CD14-positive monocyte (primary cell): ENCODE measurements around the gene SLC4A5. TPM values are rescaled to one million over a fixed set of nuclear protein-coding genes. Genes with fewer than 3 reads are reported as not detected.

Experiments used
- DNase-seq, 3 donors: peaks; one replicate each; pipeline ENCODE4 v3.0.0-alpha.2; 2011 to 2022
- H2AFZ ChIP-seq: 2 replicates; pipeline ENCODE4 v1.6.0; 2012; ENCODE audit warnings: mild to moderate bottlenecking, low read depth, low read length, inconsistent platforms; ENCODE audit not compliant: insufficient read depth, poor library complexity, severe bottlenecking
- H3K27ac ChIP-seq, 2 donors: 1 replicate in 1 of 2; 2 replicates in 1 of 2; pipeline ENCODE4 v1.5.1; 2012 to 2013; ENCODE audit warnings: low read length in 2 of 2, control low read depth in 1 of 2, inconsistent platforms in 1 of 2, low read depth in 1 of 2, mild to moderate bottlenecking in 1 of 2
- H3K27me3 ChIP-seq, 2 donors: one replicate each; pipeline versions ENCODE4 v1.6.0 to v1.6.1; 2011 to 2013; ENCODE audit warnings: low read length in 2 of 2; ENCODE audit not compliant: control insufficient read depth in 2 of 2, insufficient read depth in 2 of 2
- H3K36me3 ChIP-seq, 2 donors: replicated peaks in 1 of 2; 1 replicate in 1 of 2; 2 replicates in 1 of 2; pipeline versions ENCODE4 v1.5.1 to v1.6.1; 2012 to 2013; ENCODE audit warnings: low read length in 2 of 2, control low read depth in 1 of 2, inconsistent platforms in 1 of 2, mild to moderate bottlenecking in 1 of 2; ENCODE audit not compliant: insufficient read depth in 2 of 2, control insufficient read depth in 1 of 2
- H3K4me1 ChIP-seq, 2 donors: 1 replicate in 1 of 2; 2 replicates in 1 of 2; pipeline versions ENCODE4 v1.5.1 to v1.6.1; 2012 to 2013; ENCODE audit warnings: low read length in 2 of 2, control low read depth in 1 of 2, inconsistent platforms in 1 of 2, mild to moderate bottlenecking in 1 of 2, moderate library complexity in 1 of 2; ENCODE audit not compliant: insufficient read depth in 2 of 2, control insufficient read depth in 1 of 2
- H3K4me2 ChIP-seq: replicated peaks from 2 replicates; pipeline ENCODE3; 2012; ENCODE audit warnings: low read length, moderate library complexity, mild to moderate bottlenecking; ENCODE audit not compliant: poor library complexity, severe bottlenecking; ENCODE audit errors: extremely low read depth
- H3K4me3 ChIP-seq, 3 experiments: fragments of 200-600 bp in 1 of 3; sonication (generic) in 1 of 3; replicated peaks in 1 of 3; 1 replicate in 2 of 3; 2 replicates in 1 of 3; pipeline ENCODE4 v1.5.1; 2011 to 2013; ENCODE audit warnings: low read length in 3 of 3, mild to moderate bottlenecking in 3 of 3, control low read depth in 2 of 3, low read depth in 2 of 3, inconsistent platforms in 1 of 3, moderate library complexity in 1 of 3
- H3K79me2 ChIP-seq: 2 replicates; pipeline ENCODE4 v1.6.0; 2012; ENCODE audit warnings: mild to moderate bottlenecking, control low read depth, inconsistent platforms, low read length, moderate library complexity; ENCODE audit not compliant: insufficient read depth
- H3K9ac ChIP-seq: 2 replicates; pipeline ENCODE4 v1.6.0; 2017; ENCODE audit warnings: low read length, mild to moderate bottlenecking; ENCODE audit not compliant: insufficient read depth, poor library complexity, severe bottlenecking
- H3K9me3 ChIP-seq, 2 donors: replicated peaks in 1 of 2; 1 replicate in 1 of 2; 2 replicates in 1 of 2; pipeline versions ENCODE4 v1.5.1 to v1.6.1; 2012 to 2013; ENCODE audit warnings: low read length in 2 of 2, control low read depth in 1 of 2; ENCODE audit not compliant: control insufficient read depth in 1 of 2, insufficient read depth in 1 of 2
- H4K20me1 ChIP-seq: 2 replicates; pipeline ENCODE4 v1.6.0; 2012; ENCODE audit warnings: mild to moderate bottlenecking, low read length, control low read depth, moderate library complexity; ENCODE audit not compliant: insufficient read depth
- H3K27ac Mint-ChIP-seq, 7 donors: one replicate each; pipeline ENCODE4 v1.8.0; 2020; ENCODE audit warnings: mild to moderate bottlenecking in 7 of 7, mixed read lengths in 7 of 7, moderate library complexity in 6 of 7, inconsistent platforms in 2 of 7
- H3K27me3 Mint-ChIP-seq, 3 donors: one replicate each; pipeline ENCODE4 v1.8.0; 2021 to 2022; ENCODE audit warnings: low read depth in 3 of 3, mild to moderate bottlenecking in 3 of 3, mixed read lengths in 3 of 3, moderate library complexity in 3 of 3, inconsistent platforms in 1 of 3
- H3K36me3 Mint-ChIP-seq, 2 donors: one replicate each; pipeline ENCODE4 v1.8.0; 2020; ENCODE audit warnings: mixed read lengths in 2 of 2, inconsistent platforms in 1 of 2, mild to moderate bottlenecking in 1 of 2
- H3K4me1 Mint-ChIP-seq: one replicate; pipeline ENCODE4 v1.8.0; 2020; ENCODE audit warnings: mild to moderate bottlenecking, mixed read lengths
- H3K4me3 Mint-ChIP-seq, 2 donors: one replicate each; pipeline ENCODE4 v1.8.0; 2020; ENCODE audit warnings: mild to moderate bottlenecking in 2 of 2, mixed read lengths in 2 of 2, moderate library complexity in 1 of 2
- H3K9me3 Mint-ChIP-seq, 7 donors: one replicate each; pipeline ENCODE4 v1.8.0; 2020 to 2022; ENCODE audit warnings: mixed read lengths in 7 of 7, mild to moderate bottlenecking in 6 of 7, moderate library complexity in 6 of 7, inconsistent platforms in 2 of 7
- CTCF ChIP-seq: fragments of 200-600 bp; IDR thresholded peaks from one replicate; pipeline ENCODE4 v1.8.0; 2022; ENCODE audit warnings: antibody characterized with exemption, mild to moderate bottlenecking
- WGBS: methylation state at CpG from one replicate; pipeline ENCODE4 v1.1.5; 2013; ENCODE audit warnings: missing lambda C conversion rate; ENCODE audit not compliant: insufficient coverage; 5-methylcytosine and 5-hydroxymethylcytosine counted together
- intact Hi-C, 2 donors: fragments of 100-400 bp; cut with micrococcal nuclease; formaldehyde crosslinking; loops; one replicate each; pipeline versions ENCODE4 v1.15.0 to v1.15.1; 2023
- polyA plus RNA-seq, 3 donors: library from polyadenylated mRNA; depleted of rRNA in 1 of 3; unstranded in 2 of 3; stranded (reverse) in 1 of 3; fragments of 300-500 nt in 2 of 3; fragments of >200 nt in 1 of 3; fragmentation: Illumina TruSeq in 2 of 3; gene quantifications; 1 replicate in 2 of 3; 2 replicates in 1 of 3; pipeline ENCODE4 v1.2.3, GENCODE V29; 2012 to 2021

SLC4A5 gene
- polyA plus RNA-seq, 3 donors = 0.10 to 1.1 TPM; not detected in 1

- WGBS = 100% methylated on average over 1 of the region's 6 CpGs
- TF ChIP-seq CTCF = no peak
- H3K27me3 Mint-ChIP-seq = no peaks in the 10 kb centered on the region
- peak overlapping the region in 3 of 7 donors; percentile 22 to 76 (median 37) for H3K27ac Mint-ChIP-seq
- H3K9me3 Mint-ChIP-seq = no peaks in the 10 kb centered on the region
- peaks cover 16 to 44% of the 10 kb centered on the region in 2 donors for H3K36me3 ChIP-seq
- H3K27ac ChIP-seq = peak overlapping the region in 1 of 2 donors; percentile 26
- H3K27me3 ChIP-seq = no peaks in the 10 kb centered on the region
- H3K4me1 Mint-ChIP-seq = peaks cover 25% of the 10 kb centered on the region
- H3K9me3 ChIP-seq = no peaks in the 10 kb centered on the region
- H3K9ac ChIP-seq = no peak overlapping the region
- no peaks in the 10 kb centered on the region for H3K79me2 ChIP-seq
- peaks cover 9 to 10% of the 10 kb centered on the region in 2 donors for H3K4me1 ChIP-seq
- H3K4me3 ChIP-seq = no peak overlapping the region
- H3K4me2 ChIP-seq = no peak overlapping the region
- H4K20me1 ChIP-seq = no peaks in the 10 kb centered on the region
- no peak overlapping the region for H3K4me3 Mint-ChIP-seq
- DNase-seq = no peak
- intact Hi-C loops = no loop called here
- H2AFZ ChIP-seq = no peak overlapping the region
- peaks cover 28 to 41% of the 10 kb centered on the region in 2 donors for H3K36me3 Mint-ChIP-seq
Measured at GRCh38 chr2:74221604-74222299, 121.5 kb downstream of the SLC4A5 start.

- H3K27me3 ChIP-seq = no peaks in the 10 kb centered on the region
- H2AFZ ChIP-seq = no peak overlapping the region
- Mint-ChIP-seq H3K9me3 (no peaks in the 10 kb centered on the region), H3K27ac (peak overlapping the region in 2 of 7 donors; percentile 22 to 50), H3K27me3 (no peaks in the 10 kb centered on the region), H3K4me3 (no peak overlapping the region), H3K4me1 (peaks cover 25% of the 10 kb centered on the region), H3K36me3 (peaks cover 33 to 47% of the 10 kb centered on the region in 2 donors)
- no peaks in the 10 kb centered on the region for H4K20me1 ChIP-seq
- H3K9ac ChIP-seq = no peak overlapping the region
- H3K4me3 ChIP-seq = no peak overlapping the region
- TF ChIP-seq CTCF = no peak
- H3K27ac ChIP-seq = no peak overlapping the region
- H3K9me3 ChIP-seq = no peaks in the 10 kb centered on the region
- intact Hi-C loops = no loop called here
- no peak for DNase-seq
- no peaks in the 10 kb centered on the region for H3K79me2 ChIP-seq
- H3K4me2 ChIP-seq = no peak overlapping the region
- peaks cover 9 to 10% of the 10 kb centered on the region in 2 donors for H3K4me1 ChIP-seq
- peaks cover 21 to 50% of the 10 kb centered on the region in 2 donors for H3K36me3 ChIP-seq
- WGBS = 93% methylated on average over 3 of the region's 6 CpGs
Measured at GRCh38 chr2:74221091-74221490, 122.1 kb downstream of the SLC4A5 start.
